ENCODE data around the gene S1PR3.
A peak's percentile ranks its signal among the peaks of the same experiment; 100 is the strongest.
"Not testable (repeated sequence)": the region's sequence is repeated elsewhere in the genome, so short reads cannot be mapped to it uniquely, and the experiment has no call there.

Gene S1PR3

DNA sequence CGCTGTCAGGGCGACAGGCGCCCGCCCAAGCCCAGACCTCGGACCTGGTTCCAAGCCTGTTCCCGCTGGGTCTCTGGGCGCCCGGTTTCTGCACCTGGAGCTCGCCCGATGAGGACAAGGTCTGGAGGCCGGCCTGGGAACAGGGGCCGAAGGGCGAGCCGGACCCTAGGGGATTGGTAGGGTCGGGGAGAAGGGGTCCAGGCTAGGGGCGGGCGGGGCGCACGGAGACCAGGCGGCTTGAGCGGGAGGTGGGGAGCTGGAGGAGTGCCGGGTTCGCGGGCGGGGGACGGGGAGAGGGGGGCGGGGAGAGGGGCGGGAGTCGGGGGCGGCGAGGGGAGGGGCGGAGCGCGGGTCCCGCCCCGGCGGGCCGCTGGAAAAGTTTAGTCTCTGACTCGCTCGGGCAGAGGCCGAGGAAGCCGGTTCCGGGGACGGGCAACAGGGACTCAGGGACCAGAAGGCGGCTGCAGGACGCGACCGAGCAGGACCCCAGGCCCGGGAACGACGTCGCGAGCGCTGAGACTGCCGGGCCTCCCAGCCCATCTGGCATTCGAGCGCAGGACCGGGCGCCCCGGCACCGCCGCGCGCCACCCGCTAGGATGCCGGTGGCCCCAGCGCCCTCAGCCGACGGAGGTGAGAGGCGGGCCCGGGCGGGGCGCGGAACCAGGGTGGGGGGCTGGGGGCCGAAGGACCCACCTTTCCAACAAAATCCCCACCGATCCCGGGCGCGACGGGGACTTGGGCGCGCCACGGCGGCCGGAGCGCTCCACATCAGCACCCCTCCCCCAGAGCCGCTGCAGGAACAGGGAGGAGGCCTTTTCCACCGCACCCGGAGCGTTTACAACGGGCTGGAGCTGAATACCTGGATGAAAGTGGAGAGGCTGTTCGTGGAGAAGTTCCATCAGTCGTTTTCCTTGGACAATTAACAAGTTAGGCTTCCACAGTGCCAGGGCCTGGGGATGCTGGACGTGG, at the start of gene S1PR3:
Gene S1PR3, plus strand, starts transcription at position 403 of the 969 bp plus-strand sequence. CDS start 9,733 bp downstream, outside the sequence.
- peak within 1 kb of the TSS; percentile 63 for H3K4me3 ChIP-seq (ENCODE audit: low read depth, low read length)
- TF ChIP-seq, protein P1, sequence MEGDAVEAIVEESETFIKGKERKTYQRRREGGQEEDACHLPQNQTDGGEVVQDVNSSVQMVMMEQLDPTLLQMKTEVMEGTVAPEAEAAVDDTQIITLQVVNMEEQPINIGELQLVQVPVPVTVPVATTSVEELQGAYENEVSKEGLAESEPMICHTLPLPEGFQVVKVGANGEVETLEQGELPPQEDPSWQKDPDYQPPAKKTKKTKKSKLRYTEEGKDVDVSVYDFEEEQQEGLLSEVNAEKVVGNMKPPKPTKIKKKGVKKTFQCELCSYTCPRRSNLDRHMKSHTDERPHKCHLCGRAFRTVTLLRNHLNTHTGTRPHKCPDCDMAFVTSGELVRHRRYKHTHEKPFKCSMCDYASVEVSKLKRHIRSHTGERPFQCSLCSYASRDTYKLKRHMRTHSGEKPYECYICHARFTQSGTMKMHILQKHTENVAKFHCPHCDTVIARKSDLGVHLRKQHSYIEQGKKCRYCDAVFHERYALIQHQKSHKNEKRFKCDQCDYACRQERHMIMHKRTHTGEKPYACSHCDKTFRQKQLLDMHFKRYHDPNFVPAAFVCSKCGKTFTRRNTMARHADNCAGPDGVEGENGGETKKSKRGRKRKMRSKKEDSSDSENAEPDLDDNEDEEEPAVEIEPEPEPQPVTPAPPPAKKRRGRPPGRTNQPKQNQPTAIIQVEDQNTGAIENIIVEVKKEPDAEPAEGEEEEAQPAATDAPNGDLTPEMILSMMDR (IDR thresholded peaks at IDR 0.05; ENCODE audit: low read depth, low read length) = 0 out of 2 replicates have a peak, but pooled peaks have one; percentile 10

- H3K4me3 ChIP-seq (ENCODE audit: low read depth, low read length) = not testable (repeated sequence)
These were observed 49.7 kb upstream of the S1PR3 start for GRCh38 chr9:88941586-88941985.

- no peak overlapping the region for H3K4me3 ChIP-seq (ENCODE audit: low read depth, low read length)
- TF ChIP-seq, protein P1 (IDR thresholded peaks at IDR 0.05; ENCODE audit: low read depth, low read length) = no peak
These were observed 48.9 kb upstream of the S1PR3 start for GRCh38 chr9:88942411-88942810.

- TF ChIP-seq, protein P1 (IDR thresholded peaks at IDR 0.05; ENCODE audit: low read depth, low read length) = no peak
- H3K4me3 ChIP-seq (ENCODE audit: low read depth, low read length) = no peak overlapping the region
These were observed 45.5 kb upstream of the S1PR3 start for GRCh38 chr9:88945636-88946333.

GRCh38 chr9:88947581-88948573, 43.4 kb upstream of the S1PR3 start:
- no peak overlapping the region for H3K4me3 ChIP-seq (ENCODE audit: low read depth, low read length)
- TF ChIP-seq, protein P1 (IDR thresholded peaks at IDR 0.05; ENCODE audit: low read depth, low read length) = no peak

- TF ChIP-seq, protein P1 (IDR thresholded peaks at IDR 0.05; ENCODE audit: low read depth, low read length) = no peak
- H3K4me3 ChIP-seq (ENCODE audit: low read depth, low read length) = no peak overlapping the region
These were observed 41.8 kb upstream of the S1PR3 start for GRCh38 chr9:88949425-88949824.

- H3K4me3 ChIP-seq (ENCODE audit: low read depth, low read length) = no peak overlapping the region
- TF ChIP-seq, protein P1 (IDR thresholded peaks at IDR 0.05; ENCODE audit: low read depth, low read length) = no peak
These were observed 41.3 kb upstream of the S1PR3 start for GRCh38 chr9:88949961-88950340.
